Activated CD4-positive, alpha-beta T cell treated with anti-CD3 and anti-CD28 coated beads, Interleukin-2, amount 50 U/mL, for 24 hours (primary cell): Measurements from ENCODE around the gene EHMT1.

ENCODE experiments used
- DNase-seq, 2 donors: peaks; one replicate each; pipeline ENCODE4 v3.0.0-alpha.2; 2020; ENCODE audit warnings: low read depth in 1 of 2, low spot score in 1 of 2

Gene EHMT1

DNA sequence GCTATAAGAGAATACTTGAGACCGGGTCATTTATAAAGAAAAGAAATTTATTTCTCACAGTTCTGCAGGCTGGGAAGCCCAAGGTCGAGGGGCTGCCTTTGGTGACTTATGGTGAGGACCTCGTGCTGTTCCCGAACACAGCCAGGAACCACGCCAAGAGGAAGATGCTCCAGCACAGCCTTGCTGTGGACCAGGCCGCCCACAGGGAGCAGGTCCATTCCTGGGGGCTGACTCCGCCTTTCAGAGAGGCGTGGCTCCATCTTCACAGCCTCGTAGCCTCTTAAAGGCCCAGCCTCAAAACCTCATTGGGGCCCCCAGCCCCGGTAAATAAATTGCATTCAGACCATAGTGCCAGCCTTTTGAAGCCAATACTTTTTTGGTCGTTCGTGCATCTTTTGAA, 165.2 kb downstream of the EHMT1 start:
- DNase-seq, result no peak

- no peak for DNase-seq
These were observed 166.1 kb downstream of the EHMT1 start for GRCh38 chr9:137784641-137785513.

- DNase-seq, result no peak
These were observed 166.9 kb downstream of the EHMT1 start for GRCh38 chr9:137785704-137786161.

DNA sequence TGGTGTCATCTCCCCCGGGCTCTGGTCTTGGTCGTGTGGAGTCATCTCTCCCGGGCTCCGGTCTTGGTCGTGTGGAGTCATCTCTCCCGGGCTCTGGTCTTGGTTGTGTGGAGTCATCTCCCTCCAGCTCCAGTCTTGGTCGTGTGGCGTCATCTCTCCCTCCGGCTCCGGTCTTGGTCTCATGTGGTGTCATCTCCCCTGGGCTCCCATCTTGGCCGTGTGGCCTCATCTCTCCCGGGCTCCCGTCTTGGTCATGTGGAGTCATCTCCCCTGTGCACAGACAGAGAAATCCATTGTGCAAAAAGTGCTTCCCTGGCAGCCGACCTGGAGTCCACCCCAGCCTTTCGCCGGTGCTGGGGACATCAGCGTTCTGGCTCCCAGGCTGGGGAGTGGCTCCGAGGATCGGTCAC, 167.7 kb downstream of the EHMT1 start:
- DNase-seq, result no peak

GRCh38 chr9:137787381-137787780, 168.6 kb downstream of the EHMT1 start:
- DNase-seq, result no peak

- DNase-seq, result no peak
These were observed 169.1 kb downstream of the EHMT1 start for GRCh38 chr9:137787786-137788505.

DNA sequence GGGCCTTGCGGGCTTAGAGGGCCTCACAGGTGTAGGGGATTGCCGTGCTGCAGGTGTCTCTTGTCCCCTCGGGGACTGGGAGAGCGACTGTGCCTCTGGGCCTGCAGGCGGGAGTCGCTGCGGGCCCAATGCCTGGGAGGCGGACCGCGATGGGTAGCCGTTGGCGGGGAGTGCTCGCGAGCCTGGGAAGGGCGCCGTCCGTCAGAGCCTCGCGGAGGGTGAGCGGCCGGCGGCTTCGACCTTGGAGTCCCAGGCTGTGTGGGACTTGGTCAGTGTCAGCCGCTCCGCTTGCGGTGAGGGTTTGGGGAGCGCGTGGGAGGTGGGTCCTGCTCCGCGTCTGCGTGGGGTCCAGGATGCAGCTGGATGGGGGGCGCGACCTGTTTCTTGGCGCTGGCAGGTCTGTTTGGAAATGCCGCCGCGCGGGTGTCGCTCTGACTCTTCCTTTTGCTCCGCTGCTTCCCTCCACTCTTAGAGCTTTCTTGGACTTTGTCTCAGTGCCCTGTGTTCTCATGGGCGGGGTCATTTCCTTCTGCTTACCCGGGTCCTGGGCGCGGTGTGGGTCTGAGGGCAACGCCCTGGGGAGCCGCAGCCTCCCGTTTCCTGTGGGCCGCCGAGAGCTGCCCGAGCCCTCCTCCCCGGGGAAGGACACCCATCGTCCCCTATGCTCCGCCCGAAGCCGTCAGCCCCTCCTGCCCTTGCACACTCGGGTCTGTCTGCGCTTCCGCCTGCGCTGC, 169.9 kb downstream of the EHMT1 start:
- DNase-seq, result no peak

DNA sequence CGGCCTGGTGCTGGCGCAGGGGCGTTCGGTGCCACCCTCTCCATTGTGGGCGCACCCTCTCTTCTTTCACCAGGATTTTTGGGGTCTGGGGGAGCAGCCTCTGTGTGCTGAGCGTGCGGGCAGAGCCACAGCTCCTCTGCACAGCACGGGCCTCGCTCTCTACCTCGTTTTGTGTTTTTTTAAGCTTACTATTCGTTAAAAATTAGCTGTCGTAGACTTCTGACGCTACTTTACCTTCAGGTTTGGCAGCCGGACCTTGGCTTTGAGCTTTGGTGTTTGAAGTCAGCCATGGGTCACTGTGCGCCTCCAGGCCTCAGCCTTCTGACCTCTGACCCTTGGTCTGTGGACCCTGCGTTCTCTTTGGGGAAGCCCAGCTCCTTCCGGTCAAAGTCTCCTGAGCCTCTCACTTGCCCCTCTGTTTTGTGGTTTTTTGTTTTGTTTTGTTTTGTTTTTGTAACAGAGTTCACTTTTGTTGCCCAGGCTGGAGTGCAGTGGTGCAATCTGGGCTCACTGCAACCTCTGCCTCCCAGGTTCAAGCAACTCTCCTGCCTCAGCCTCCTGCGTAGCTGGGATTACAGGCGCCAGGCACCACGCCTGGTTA, 170.6 kb downstream of the EHMT1 start:
- DNase-seq, result no peak

- no peak for DNase-seq
These were observed 173.1 kb downstream of the EHMT1 start for GRCh38 chr9:137791947-137792346.

GRCh38 chr9:137793196-137793841, 174.5 kb downstream of the EHMT1 start:
- no peak for DNase-seq

- no peak for DNase-seq
These were observed 176.4 kb downstream of the EHMT1 start for GRCh38 chr9:137795156-137795666.

DNA sequence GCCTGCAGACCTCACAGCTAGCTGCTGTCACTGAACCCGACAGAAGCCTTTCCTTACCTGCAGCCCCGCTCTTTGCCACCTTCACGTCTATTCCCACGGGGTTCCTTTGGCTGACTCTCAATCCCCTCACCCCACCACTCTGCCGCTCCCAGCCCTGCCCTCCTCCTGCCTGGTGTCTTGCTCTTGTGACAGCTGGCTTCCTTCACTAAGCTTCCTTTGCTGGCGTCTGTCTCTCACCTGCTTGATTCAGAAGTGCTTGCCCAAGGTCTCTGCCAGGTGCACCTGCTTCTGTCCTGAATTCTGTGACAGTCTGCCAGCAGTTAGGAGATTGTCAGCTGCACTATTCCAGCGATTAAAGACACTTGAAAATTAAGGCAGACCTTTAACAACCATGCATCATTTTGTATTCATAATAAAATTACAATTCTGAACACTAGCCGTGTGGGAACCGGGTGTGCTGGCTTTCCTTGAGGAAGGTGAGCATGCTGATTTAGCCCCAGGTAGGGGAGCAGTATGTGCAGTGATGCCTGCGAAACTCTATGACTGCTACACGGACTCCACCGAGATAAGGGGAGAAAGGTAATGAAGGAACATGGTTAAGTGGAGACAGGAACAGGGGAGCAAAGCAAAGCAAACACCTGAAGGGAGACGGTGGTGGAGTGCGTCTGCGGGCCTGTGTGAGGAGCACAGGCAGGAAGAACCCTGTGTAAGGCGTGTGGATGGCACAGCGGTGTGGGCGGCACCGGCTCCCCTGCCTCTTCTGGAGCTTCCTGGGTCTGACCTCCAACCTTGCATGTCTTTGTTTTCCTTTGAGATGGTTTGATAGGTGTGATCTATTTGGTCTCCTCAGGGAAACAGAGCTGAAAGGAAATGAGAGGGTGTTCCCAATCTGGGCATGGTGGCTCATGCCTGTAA, 178.7 kb downstream of the EHMT1 start:
- no peak for DNase-seq

- DNase-seq, result no peak
These were observed 179.3 kb downstream of the EHMT1 start for GRCh38 chr9:137798142-137798541.

DNA sequence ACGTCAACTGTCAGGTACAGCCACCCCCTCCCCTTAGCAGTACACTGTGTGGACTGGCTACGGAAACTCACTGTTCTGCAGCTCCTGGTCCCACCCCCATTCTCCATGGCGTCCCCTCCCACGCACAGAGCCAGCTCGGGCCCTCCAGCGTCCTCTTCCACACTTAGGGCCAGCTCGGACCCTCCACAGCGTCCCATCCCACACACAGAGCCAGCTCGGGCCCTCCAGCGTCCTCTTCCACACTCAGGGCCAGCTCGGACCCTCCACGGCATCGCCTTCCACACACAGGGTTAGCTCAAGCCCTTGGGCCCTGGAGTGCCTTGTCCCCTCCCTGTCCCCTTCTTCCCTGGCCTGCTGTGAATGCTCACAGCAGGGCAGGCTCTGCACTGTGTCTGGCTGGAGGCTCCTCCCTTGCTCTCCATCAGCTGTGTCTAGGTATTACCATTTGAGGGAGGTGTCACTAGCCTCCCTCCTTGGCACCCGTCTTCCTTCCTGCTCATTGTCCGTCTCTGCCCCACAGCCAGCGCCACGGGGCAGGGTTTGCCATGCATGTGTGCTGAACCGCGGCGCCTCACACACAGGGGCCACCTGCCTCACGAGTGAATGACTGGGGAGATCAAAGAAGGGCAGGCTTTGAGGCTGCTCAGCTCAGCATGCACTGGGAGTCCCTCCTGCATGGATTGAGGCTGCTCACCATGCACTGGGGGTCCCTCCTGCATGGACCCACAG, 180.3 kb downstream of the EHMT1 start:
- no peak for DNase-seq

- DNase-seq, result no peak
These were observed 180.8 kb downstream of the EHMT1 start for GRCh38 chr9:137799630-137799983.

DNA sequence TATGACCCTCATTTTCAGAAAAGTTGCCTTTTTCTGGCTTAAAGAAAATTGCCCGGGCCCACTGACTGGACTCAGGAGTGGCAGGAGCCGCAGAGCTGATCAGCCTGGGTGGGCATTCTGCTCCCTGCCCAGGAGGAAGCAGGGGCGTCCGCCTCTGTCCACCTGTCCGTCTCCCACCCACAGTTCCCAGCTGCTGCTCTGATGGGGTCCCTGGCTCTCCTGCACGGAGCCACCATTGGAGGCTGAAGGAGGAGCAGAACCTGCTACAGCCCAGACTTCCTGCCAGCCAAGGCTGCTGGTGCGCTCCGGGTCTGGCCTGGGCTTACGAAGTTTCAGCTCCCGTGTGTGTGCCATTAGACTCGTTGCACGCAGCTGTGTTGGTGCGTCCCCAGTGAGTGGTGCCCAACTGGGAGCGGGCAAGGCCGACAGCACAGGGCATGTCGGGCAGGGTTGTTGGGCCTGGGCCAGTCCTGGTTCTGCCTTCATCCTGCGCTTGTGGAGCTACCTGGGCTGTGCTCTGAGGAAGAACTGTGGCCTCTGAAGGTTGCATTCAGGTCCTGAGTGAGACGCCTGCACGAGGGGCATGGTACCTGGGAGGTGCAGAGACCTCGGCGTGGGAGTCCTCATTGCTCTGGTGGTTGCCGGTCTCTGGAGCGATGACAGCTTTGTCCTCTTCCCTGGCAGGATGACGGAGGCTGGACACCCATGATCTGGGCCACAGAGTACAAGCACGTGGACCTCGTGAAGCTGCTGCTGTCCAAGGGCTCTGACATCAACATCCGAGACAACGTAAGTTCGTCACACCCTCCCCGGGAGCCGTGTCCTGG, 181.6 kb downstream of the EHMT1 start:
- DNase-seq, result no peak

GRCh38 chr9:137801023-137801319, 182.2 kb downstream of the EHMT1 start:
- DNase-seq, result no peak

DNA sequence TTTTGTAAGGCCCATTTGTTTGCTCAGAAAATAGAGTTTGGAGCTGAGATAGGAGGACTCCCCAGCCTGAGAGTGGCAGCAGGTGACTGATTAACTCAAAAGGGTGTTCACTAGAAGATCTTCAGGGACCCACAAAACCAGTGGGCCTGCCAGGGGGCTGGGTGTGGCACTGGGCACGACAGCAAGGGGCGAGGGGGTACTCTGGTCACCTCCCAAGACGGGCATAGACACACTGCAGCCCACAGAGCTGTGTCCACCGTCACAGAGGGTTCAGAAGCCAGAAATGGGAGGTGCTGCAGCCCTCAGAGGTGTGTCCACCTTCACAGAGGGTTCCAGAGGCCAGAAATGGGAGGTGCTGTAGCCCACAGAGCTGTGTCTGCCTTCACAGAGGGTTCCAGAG, 183.2 kb downstream of the EHMT1 start:
- no peak for DNase-seq
